Fibroblast of skin of back (primary cell): ENCODE measurements around the gene ICAM1.

Experiments used
- DNase-seq: peaks from one replicate; pipeline ENCODE4 v3.0.0-alpha.2; 2013

The ICAM1 gene

DNA sequence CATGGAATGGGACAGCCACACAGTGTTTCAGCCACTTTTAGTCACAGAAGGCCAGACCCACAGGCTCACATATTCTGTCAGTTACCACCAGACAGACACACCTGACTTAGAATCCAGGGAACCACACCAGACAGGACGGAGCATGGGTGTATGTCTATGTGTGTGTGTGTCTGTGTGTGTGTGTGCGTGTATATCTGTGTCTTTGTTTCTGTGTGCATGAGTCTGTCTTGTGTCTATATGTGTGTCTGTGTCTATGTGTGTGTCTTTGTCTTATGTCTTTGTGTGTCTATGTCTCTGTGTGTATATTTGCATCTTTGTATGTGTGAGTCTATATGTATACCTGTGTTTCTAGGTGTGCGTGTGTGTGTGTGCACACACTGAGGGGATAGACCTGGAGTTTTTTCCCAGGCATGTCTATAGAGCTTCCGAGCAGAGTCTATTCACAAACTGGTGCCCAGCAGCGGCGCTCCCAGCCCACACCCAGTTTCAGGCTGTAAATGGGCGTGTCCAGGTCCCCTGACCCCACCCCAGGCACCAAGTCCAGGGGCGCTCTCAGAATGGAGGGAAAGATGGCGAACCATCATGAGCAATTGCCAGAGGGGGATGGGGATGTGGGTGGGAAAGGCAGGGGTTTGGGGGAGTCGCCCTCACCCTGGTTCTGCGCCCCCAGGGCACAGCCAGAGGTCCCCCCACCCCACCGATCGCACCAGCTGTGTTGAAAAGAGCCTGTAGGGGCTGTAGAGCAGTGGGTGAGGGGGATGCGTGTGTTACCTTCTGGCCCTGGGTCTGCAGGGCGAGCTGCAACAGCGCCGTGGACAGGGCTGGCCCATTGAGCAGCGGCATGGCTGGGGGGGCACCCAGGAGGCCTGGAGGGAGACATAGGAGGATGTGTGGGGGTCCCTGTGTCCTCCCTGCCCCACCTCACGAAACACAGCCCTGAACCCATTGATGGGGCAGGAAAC, 51.2 kb downstream of the ICAM1 start:
- DNase-seq, result no peak

DNA sequence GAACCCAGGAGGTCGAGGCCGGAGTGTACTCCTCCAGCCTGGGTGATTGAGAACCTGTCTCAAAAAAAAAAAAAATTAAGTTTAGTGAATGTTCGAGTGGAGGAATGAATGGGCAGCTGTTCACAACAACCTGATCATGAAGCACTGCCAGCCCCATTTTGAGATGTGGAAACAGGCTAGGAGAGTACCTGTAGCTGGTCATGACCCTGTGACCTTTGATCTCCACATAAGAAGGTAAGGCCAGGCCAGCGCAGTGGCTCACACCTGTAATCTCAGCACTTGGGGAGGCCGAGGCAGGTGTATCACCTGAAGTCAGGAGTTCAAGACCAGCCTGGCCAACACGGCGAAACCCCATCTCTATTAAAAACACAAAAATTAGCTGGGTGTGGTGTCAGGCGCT, 54.8 kb downstream of the ICAM1 start:
- DNase-seq, result no peak

DNA sequence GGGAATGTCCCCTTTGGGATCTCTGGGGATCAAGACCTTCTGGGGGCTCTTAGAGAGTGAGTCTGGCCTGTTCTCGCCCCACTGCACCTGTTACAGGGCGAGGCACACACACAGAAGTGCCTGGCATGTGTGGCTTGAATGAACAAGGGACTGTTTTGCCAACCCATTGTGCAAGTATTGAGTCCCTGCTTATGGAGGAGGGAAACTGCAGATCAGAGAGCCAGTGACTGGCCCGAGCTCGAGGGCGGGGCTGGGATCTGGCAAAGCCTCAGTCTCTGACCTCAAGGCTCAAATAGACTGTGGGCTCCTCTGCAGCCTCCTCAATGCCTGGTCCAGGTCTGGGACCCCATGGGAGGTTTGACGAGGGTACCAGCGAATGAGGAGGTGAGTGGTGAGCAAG, 56.9 kb downstream of the ICAM1 start:
- DNase-seq, result no peak

DNA sequence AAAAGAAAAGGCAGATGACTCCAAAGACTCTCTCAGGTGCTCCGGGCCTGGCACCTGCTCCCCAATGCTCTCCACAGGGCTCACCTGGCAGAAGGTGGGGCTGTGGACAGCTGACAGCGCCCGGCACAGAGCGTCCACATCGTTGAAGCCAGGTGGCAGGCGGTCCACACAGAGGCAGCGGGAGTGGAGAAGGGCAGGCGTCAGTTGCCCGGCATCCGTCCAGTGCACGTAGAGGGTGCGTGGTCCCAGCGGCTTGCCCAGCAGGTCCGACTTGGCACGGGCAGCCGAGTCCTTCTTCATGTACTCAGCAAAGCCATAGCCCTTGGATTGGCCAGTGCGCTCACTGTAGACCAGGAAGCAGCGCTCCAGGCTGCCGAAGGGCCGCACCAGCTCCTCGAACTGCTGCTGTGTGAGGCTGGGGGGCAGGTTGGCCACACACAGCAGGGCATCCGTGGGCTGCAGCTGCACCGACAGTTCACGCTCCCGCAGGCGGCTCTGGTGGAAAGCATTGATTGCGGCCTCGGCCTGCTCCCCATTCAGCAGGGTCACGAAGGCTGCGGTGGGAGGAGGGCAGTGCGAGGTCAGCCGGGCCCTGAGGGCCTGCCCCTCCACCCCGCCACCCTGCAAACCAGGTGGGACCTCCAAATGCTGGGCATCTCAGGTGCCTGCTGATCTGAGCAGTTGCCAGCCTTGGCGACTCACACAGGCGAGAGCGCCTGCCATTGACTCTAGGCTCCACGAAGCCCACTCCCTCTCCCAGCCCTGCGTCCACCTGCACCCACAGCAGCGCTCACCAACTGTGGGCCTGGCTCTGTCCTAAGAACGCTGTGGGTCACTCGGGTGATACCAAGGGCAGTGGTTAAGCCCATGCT, 57.9 kb downstream of the ICAM1 start:
- DNase-seq, result no peak

DNA sequence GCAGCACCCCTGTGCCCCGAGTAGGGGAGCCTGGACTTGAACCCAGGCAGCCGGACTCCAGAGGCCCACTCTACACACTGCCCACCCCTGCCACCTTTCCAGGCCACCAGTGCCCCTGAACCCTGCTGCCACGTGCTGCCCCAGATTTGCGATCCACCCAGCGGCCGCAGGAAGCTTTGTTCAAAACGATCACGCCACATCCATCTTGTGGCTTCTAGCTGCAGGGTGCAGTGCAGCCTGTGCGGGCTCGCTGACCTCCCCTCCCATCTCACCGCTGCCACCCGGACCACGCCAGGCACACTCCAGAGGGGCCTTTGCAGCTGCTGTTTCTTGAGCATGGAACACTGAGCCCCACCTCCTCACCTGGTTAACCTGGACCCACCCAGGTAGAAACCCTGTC, 58.6 kb downstream of the ICAM1 start:
- DNase-seq, result no peak

DNA sequence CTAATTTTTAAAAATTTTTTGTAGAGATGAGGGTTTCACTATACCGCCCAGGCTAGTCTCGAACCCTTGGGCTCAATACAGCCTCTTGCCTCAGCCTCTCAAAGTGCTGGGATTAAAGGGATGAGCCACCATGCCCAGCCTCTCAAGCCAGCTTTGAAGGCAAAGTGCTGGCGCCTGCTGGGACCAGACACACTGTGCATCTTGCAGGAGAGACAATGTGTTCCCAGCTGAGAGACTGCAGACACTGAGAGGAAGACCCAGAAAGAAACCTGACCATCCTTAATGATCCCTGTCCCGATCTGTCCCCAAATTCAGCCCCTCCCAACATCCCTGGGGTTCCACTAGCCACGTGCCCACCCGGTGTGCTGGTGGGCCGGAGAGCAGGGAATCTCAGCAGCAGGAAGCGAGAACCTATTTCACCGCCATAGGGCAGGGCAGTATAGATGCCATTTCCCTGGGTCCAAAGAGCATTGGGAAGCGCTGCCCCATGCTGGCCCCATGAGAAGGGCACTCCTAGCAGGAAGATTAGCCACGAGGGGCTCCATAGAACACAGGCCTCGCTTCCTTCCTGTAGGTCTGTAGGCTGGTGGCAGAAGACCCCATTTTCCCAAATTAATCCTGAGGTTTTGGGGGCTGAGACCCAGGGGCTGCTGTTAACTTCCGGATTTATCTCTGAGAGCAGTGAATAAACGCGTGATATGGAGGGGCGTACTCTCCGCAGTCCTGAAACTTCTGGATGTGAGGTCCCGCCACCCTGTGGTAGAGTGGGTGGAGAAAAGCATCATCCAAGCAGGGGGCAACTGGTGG, 61.4 kb downstream of the ICAM1 start:
- no peak for DNase-seq

DNA sequence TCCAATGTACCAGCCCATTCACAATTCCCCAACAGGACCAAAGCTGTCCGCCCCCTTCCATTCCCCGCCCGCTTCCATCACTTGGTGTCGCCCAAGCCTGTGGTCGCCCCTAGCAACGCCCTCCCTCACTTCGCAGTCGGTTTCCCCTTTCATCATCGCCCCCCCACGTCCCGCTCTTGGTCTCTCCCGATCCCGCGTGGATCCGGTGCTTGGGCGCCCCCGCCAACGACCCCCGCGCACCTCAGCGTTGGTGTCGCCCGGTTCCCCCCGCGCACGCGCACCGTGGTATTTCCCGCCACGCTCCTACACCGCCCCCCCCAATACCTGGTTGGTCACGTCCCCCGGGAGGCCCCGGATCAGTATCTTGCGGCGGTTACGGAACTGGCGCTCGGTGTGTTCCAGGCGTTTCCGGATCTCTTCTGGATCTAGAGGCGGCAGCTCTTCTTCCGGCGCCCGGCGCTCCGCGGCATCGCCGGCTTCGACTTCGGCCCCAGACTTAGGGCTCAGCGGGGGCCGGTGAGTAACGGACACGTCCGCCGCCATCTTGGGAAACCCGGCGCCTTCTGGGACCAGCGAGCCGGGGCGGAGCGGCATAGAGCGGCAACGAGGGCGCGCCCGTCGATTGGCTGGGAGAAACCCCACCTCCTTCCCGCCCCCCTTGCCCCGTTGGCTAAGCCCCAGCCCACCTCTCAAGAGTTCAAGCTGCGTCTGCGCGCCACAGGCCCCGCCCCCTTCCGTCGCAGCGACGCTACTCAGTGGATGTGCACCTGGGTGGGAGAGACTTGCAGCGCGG, 62.2 kb downstream of the ICAM1 start, which contains the start of gene RAVER1:
RAVER1 (minus strand) TSS at position 565 of the 793 bp plus-strand sequence; CDS start at position 543, 22 bp downstream.
- DNase-seq, result peak; percentile 96

DNA sequence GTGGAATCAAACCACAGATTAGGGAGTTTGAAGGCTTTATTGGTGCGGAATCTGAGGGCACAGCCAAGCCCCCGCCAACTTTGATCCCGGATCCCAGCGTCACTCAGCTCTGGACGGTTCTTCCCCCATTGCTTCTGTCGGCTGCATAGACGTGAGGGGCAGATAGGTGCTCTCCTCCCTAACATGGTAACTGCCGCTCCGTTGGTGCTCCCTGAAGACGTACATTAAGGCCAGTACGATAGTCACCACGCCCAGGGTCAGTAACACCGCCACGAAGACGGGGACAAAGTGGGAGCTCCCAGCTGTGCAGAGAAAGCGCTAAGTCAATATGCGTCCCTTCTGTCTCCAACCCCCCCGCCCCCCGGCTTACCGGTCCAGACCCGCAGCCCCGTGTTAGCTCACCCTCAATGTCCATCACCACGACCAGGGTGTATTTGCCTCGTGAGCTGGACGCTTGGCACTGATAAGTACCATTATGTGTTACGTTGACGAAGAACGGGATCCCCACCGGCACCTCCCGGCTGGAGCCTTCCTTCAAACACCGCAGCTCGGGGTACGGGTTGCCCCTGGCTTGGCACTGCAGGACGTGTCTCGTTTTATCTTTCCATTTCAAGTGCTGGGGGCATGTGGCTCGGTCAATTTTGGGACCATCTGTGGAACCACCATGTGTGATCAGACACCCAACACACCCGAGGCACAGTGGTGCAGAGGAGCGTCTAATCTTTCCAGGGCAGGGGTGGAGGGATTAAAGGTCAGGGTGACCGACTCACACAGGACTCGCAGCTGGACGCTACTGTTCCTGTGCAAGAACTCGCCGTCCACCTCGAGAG, 63.1 kb downstream of the ICAM1 start:
- peak; percentile 4 for DNase-seq

DNA sequence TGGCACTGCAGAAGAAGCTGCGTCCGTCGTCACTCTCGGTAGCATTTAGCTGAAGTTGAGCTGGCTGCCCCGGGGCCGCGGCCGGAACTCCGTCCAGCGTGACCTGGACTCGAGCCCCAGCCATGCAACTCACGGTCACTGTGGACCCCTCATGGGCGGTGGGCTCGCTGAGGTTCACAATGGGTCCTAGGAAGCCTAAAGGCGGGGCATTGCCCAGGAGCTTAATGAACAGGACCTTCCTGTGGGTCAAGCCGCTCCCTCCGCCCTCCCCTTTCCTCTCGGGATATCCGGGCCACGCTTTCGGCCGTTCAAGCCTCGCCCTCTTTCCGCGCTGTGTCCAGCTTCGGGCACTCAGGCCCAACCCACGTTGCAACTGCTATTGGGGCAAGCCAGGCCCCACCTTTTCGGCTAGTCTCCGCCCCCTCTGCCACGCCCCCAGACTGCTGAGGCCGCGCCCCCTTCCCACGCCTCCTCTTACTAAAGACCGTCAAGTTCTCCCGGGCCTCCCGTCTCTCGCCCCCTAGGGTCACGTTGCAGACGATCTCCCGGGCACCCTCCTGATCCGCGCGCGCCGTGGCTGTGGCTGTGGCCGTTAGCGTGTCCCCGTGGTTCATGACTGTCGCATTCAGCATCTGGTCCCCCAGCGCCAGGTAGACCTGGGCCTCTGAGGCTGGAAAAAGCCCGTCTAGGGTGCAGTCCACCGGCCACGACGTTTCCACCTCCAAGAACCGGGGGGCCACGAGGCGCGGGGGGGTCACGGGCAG, 63.9 kb downstream of the ICAM1 start:
- peak; percentile 92 for DNase-seq

DNA sequence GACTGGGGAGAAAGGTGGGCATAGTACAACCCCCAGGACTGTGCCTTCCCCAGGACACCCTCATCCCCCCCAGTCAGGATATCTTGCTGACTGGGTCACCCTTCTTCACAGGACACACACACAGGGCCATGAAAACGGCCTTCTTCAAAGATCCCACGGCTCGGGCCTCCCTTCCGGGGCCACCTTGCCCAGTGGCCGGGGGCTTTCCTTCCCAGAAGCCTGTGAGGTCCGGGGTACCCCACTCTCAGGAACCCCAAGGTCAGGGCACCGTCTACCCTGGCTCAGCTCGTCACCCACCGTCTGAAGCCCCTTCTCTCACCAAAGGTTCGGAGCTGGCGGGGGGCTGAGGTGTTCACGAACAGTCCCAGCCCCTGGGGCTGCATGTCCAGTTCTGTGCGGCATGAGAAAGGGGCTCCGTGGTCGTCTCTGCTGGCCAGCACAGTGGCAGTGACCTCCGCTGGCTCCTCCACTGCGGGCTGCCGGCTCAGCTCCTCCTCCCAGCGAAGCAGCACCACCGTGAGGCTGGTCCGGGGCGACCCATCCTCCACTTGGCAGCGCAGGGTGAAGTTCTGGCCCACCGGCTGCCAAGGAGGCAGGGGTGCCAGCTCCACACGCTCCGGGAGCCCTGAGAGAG, 64.5 kb downstream of the ICAM1 start:
- no peak for DNase-seq
